Loucy (cell line): ENCODE data around the gene KRT4.

Experiments
- H2AFZ ChIP-seq: fragments of 200-600 bp; sonication (generic); 2 replicates; pipeline ENCODE4 v1.6.0; 2016; ENCODE audit warnings: antibody characterized with exemption, mild to moderate bottlenecking, low read length, moderate library complexity
- H3F3A ChIP-seq: fragments of 200-600 bp; 2 replicates; pipeline ENCODE4 v1.6.0; 2016; ENCODE audit warnings: antibody characterized with exemption, low read depth, mild to moderate bottlenecking
- H3K27me3 ChIP-seq: fragments of 200-600 bp; sonication (generic); 2 replicates; pipeline ENCODE4 v1.6.1; 2014; ENCODE audit warnings: low read length, mild to moderate bottlenecking; ENCODE audit not compliant: insufficient read depth, poor library complexity, severe bottlenecking
- H3K36me3 ChIP-seq: fragments of 200-600 bp; sonication (generic); 2 replicates; pipeline ENCODE4 v1.6.1; 2016; ENCODE audit warnings: low read length; ENCODE audit not compliant: insufficient read depth
- H3K4me1 ChIP-seq: fragments of 200-600 bp; sonication (generic); 2 replicates; pipeline ENCODE4 v1.5.1; 2014; ENCODE audit warnings: low read length, mild to moderate bottlenecking; ENCODE audit not compliant: insufficient read depth, poor library complexity, severe bottlenecking
- H3K4me2 ChIP-seq: fragments of 200-600 bp; sonication (generic); 2 replicates; pipeline ENCODE4 v1.6.0; 2014; ENCODE audit warnings: antibody characterized with exemption, low read length, low read depth, mild to moderate bottlenecking; ENCODE audit not compliant: poor library complexity, severe bottlenecking
- H3K4me3 ChIP-seq: fragments of 200-600 bp; sonication (generic); 2 replicates; pipeline ENCODE4 v1.5.1; 2014; ENCODE audit warnings: low read length, mild to moderate bottlenecking, mixed read lengths; ENCODE audit not compliant: poor library complexity, severe bottlenecking
- H3K79me2 ChIP-seq: fragments of 200-600 bp; sonication (generic); 2 replicates; pipeline ENCODE4 v1.6.1; 2014; ENCODE audit warnings: low read length; ENCODE audit not compliant: insufficient read depth
- H3K9ac ChIP-seq: fragments of 200-600 bp; sonication (generic); 2 replicates; pipeline ENCODE4 v1.6.0; 2014; ENCODE audit warnings: mild to moderate bottlenecking, low read depth, low read length, moderate library complexity; ENCODE audit not compliant: poor library complexity, severe bottlenecking
- H3K9me2 ChIP-seq: fragments of 200-600 bp; sonication (generic); replicated peaks from 2 replicates; pipeline ENCODE4 v1.6.1; 2016; ENCODE audit warnings: low read depth, low read length, mixed read lengths
- H3K9me3 ChIP-seq: fragments of 200-600 bp; sonication (generic); 2 replicates; pipeline ENCODE4 v1.6.1; 2014; ENCODE audit warnings: mild to moderate bottlenecking, antibody characterized with exemption, low read length, low read depth; ENCODE audit not compliant: insufficient read depth
- H4K20me1 ChIP-seq: fragments of 200-600 bp; sonication (generic); 2 replicates; pipeline ENCODE4 v1.6.0; 2014; ENCODE audit warnings: antibody characterized with exemption, low read length, mild to moderate bottlenecking; ENCODE audit not compliant: insufficient read depth, poor library complexity, severe bottlenecking
- EZH2phosphoT487 ChIP-seq: fragments of 200-600 bp; IDR thresholded peaks from 2 replicates; pipeline ENCODE4 v1.6.1; 2018; ENCODE audit warnings: antibody characterized with exemption, mild to moderate bottlenecking, moderate library complexity, borderline replicate concordance
- TF ChIP-seq, protein P1 (sequence below): fragments of 200-600 bp; sonication (generic); conservative IDR thresholded peaks from 2 replicates; pipeline ENCODE4 v1.5.1; 2014; ENCODE audit warnings: mild to moderate bottlenecking, antibody characterized with exemption, low read length

KRT4 gene

DNA sequence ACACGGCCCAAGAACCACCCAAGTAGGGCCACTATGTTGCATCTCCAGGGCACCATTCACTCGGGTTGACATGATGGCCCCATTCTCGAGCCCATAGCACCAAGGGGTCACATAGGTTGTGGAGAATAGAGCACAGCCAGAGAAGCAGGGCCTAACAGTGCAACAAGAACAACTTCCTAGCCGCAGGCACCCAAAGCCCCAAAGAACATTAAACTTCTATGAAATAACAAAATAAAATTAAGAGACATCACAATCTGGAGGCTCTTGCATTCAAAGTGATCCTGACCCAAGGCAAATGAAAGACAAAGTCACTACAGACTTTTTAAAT lies 1.9 kb downstream of the KRT4 start:
- Histone ChIP-seq H4K20me1 (no peaks in the 10 kb centered on the region), H3K4me2 (no peak overlapping the region), H2AFZ (no peak overlapping the region), H3K36me3 (no peaks in the 10 kb centered on the region), H3K4me3 (no peak overlapping the region), H3K9ac (no peak overlapping the region), H3F3A (no peaks in the 10 kb centered on the region), H3K9me2 (no peaks in the 10 kb centered on the region), H3K27me3 (no peaks in the 10 kb centered on the region), H3K9me3 (no peaks in the 10 kb centered on the region), H3K79me2 (no peaks in the 10 kb centered on the region), H3K4me1 (no peaks in the 10 kb centered on the region)
- TF ChIP-seq EZH2phosphoT487 = no peak
- TF ChIP-seq, protein P1, sequence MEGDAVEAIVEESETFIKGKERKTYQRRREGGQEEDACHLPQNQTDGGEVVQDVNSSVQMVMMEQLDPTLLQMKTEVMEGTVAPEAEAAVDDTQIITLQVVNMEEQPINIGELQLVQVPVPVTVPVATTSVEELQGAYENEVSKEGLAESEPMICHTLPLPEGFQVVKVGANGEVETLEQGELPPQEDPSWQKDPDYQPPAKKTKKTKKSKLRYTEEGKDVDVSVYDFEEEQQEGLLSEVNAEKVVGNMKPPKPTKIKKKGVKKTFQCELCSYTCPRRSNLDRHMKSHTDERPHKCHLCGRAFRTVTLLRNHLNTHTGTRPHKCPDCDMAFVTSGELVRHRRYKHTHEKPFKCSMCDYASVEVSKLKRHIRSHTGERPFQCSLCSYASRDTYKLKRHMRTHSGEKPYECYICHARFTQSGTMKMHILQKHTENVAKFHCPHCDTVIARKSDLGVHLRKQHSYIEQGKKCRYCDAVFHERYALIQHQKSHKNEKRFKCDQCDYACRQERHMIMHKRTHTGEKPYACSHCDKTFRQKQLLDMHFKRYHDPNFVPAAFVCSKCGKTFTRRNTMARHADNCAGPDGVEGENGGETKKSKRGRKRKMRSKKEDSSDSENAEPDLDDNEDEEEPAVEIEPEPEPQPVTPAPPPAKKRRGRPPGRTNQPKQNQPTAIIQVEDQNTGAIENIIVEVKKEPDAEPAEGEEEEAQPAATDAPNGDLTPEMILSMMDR = no peak

DNA sequence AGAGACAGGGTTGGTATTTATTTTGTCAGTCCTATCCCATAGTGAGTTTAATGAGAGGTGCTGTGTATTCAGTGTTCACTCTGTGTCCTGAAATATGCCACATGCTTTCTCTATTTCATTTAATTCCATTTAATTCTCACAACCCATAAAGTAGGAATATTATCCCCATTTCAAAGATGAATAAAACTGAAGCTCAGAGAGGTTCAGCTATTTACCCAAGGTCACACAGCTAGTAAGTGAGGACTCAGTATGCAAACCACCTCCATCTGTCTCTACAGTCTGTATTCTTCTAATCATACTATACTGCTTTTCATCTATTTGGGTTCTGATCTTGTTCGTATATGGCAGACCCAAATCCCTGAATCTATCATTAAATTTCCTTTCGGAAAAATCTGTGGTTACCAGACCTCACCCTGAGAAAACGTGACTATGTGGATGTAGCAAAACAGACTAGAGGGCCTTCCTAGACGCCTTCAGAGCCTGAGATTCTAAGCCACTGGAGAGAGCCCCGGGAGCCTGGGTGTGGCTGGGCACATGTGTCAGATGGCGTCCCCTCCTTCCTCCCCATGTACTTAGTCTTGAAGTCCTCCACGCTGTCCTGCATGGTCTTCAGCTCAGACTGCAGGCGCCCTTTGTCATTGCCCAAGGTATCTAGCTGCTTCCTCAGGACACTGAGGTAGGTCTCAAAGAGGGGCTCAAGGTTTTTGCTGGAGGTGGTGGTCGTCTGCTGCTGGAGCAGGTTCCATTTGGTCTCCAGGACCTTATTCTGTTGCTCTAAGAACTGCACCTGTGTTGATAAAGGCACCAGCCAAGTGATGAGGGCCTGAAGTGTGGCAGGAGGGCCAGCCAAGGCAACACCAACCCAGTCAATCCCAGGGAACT lies 2.5 kb downstream of the KRT4 start:
- Histone ChIP-seq H3K27me3 (no peaks in the 10 kb centered on the region), H3K36me3 (no peaks in the 10 kb centered on the region), H4K20me1 (no peaks in the 10 kb centered on the region), H3K4me2 (no peak overlapping the region), H3K9me3 (no peaks in the 10 kb centered on the region), H3K9me2 (no peaks in the 10 kb centered on the region), H3F3A (no peaks in the 10 kb centered on the region), H3K4me3 (no peak overlapping the region), H3K79me2 (no peaks in the 10 kb centered on the region), H2AFZ (no peak overlapping the region), H3K4me1 (no peaks in the 10 kb centered on the region), H3K9ac (no peak overlapping the region)
- TF ChIP-seq, protein P1 = no peak
- TF ChIP-seq EZH2phosphoT487 = no peak

DNA sequence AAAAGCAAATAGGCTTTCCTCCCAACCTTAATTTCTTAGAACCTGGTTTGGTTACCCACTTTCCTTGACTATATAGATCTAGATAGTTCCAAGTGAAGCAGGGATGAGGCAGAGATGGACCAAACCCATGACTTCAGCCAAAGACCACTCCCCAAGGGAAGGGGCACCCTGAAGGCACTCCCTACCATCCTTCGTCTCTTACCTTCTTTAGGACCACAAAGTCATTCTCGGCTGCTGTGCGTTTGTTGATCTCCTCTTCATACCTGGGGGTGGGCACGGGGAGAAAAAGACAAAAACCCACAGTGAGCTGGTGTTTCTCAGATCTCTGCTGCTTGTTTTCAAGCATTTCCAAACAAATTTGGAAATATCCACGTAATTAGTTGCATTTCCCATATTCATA lies 3.4 kb downstream of the KRT4 start:
- no peaks in the 10 kb centered on the region for H4K20me1 ChIP-seq
- no peaks in the 10 kb centered on the region for H3K4me1 ChIP-seq
- H3K4me3 ChIP-seq = no peak overlapping the region
- H3K36me3 ChIP-seq = no peaks in the 10 kb centered on the region
- TF ChIP-seq, protein P1 = no peak
- TF ChIP-seq EZH2phosphoT487 = no peak
- no peaks in the 10 kb centered on the region for H3K27me3 ChIP-seq
- H3F3A ChIP-seq = no peaks in the 10 kb centered on the region
- no peaks in the 10 kb centered on the region for H3K79me2 ChIP-seq
- no peak overlapping the region for H3K9ac ChIP-seq
- no peaks in the 10 kb centered on the region for H3K9me3 ChIP-seq
- H3K4me2 ChIP-seq = no peak overlapping the region
- H3K9me2 ChIP-seq = no peaks in the 10 kb centered on the region
- H2AFZ ChIP-seq = no peak overlapping the region
